HG02798 (cell line): Measurements from ENCODE around the gene STK38L.

Experiments
- ATAC-seq: cut with Tn5 transposase; IDR thresholded peaks from one replicate; pipeline ENCODE4 v1.9.1; 2021; ENCODE audit warnings: mild to moderate bottlenecking; ENCODE audit not compliant: unreplicated experiment, poor library complexity

The STK38L gene

DNA sequence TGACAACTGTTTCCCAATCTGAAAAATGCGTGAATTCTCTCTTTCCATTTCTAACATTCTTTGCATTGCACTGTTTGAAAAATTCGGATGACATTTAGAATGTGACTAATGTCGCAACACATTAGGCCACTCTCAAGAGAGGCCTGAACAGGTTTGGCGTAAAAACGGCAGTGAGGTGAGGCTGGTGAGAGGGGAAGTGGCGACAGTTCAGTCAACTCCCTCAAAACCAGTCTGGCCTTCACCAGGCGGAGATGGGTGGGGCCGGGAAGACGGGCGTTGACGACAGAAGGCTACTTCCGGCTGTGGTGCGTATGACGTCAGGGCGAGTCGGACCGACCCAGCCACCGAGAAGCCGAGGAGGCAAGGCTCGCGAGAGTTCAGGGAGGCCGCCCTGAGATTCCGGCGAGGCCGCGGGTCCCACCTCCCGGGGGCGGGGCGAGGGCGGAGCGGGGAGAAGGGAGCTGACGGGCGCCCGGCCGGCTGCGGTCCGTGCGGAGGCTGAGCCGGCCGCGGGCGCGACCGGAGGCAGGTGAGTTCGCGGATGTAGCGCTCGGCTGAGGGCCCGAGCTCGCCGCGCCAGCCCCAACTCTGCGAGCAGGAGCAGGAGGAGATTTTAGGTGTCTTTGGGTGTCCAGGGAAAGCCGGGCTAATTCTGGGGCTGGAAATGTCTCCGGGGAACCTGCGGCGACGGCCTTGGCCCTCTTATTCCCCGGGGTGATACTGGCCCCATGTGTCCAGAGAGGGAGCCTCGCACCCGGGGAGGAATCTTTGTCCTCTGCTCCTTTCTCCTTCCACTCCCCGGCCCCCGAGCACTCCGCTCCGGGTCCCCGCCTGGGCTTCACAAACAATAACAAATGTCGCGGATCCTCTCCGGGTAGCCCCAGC, at the start of gene STK38L:
Gene STK38L, plus strand, starts transcription at position 483 of the 885 bp plus-strand sequence. CDS start 53,435 bp downstream, outside the sequence.
- peak; percentile 97 for ATAC-seq

DNA sequence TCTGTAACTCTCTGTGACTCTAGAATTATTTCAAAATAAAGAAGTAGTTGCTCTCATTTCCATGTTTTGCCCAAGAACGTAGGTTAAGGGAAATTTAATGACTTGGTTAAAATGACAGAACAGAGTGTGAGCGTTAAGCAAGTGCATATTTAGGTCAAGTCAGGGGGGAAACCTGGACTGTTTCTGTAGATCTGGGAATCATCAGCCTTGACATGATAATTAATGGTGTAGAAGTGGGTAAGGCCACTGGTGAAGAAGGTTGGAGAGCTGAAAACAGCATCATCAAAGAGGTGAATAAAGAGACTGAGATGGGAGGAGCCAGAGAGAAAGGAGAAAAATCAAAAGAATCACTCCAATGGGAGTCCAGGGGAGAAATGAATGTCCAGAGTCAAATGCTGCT, 49.4 kb upstream of the STK38L start:
- no peak for ATAC-seq

DNA sequence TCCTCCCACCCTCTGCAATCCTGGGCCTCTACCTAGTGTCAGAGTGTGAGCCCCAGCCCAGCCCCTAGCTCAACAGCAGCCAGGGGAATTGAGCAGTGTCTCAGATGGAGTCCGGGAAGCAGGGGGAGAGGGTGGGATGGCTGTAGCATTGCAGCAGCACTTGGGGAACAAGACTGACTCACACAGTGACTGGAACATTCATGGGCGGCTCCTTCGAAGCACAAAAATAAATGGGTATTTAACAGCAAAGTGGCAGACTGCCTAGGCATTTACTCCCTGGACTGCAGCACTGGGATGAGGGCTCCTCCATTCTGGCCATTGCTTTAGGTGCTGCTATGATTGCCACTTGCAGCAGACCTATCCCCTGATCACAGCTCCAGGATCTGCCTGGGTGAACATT, 46.0 kb upstream of the STK38L start:
- ATAC-seq = no peak

DNA sequence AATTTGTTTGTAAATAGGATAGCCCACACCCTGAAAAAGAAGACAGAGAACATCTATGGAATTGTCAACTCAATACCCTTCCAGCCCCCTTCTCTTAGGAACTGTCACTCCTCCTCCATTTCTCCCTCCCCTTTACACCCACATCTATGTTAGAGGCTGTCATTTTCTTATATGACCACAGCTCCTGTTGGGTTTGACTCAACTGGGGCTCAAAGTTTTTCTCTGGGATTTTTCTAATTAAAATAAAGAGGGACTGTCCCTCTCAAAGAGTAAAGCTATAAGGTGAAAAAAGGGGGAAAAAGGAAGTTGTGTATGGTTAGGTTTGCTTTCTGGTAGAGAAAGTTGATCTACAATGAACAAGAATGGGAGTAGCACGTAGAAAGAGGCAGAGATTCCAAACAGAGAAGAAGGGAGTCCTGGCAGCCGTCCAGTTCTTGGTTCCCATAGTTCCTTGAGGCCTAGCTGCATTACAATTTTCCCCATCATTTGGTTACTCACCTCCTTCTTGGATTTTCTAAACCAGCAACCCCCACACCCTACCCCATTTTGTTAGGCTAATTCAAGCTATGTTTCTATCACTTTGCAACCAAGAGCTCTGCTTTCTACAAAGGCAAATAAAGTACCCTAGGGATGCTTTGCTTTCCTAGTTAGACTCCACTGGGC, 44.3 kb upstream of the STK38L start:
- ATAC-seq = no peak

DNA sequence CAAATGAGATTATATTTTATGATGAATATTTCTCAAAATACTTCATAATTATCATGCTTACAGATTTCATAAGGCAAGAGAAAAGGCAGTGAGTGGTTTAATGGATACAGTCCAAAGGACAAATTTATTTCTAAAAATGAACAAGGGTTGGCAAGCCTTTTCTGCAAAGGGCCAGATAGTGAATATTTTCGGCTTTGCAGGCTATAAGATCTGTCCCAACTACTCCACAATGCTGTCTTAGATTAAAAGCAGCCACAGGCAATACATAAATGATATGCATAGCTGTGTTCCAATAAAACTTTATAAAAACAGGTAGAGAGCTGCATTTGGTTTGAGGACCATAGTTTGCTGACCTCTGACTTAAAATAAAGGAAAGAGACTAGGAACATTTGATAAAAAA, 42.9 kb upstream of the STK38L start:
- ATAC-seq = no peak

DNA sequence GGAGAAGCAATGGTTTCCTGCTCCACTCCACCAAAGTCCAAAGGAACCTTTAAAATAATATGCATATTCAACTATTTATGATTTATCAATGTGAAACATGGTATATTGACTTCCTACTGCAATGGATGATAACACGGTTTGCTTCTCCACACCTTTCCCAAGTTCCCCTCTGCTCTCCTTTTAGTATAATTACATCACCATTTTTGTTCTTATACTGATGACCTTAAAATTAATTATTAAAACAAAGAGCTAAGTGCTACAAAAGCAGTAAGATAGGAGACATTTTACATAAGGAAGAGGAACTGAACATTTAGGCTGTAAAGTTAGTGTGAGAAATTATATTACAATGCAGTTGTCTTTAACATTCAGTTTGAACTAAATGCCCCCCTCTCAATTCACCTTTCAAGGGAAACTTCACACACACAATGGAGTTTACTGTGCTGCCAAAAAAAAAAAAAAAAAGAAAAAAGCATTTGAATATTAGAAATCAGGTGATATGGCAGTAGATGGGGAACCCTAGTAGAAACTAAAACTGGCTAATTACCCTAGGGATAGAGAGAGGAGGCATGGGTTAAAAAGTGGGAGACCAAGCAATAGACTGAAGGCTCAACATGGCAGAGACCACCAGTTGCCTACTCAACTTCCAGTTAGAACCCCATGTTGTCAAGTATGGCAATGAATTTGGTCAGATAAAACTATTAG, 37.1 kb upstream of the STK38L start:
- no peak for ATAC-seq

DNA sequence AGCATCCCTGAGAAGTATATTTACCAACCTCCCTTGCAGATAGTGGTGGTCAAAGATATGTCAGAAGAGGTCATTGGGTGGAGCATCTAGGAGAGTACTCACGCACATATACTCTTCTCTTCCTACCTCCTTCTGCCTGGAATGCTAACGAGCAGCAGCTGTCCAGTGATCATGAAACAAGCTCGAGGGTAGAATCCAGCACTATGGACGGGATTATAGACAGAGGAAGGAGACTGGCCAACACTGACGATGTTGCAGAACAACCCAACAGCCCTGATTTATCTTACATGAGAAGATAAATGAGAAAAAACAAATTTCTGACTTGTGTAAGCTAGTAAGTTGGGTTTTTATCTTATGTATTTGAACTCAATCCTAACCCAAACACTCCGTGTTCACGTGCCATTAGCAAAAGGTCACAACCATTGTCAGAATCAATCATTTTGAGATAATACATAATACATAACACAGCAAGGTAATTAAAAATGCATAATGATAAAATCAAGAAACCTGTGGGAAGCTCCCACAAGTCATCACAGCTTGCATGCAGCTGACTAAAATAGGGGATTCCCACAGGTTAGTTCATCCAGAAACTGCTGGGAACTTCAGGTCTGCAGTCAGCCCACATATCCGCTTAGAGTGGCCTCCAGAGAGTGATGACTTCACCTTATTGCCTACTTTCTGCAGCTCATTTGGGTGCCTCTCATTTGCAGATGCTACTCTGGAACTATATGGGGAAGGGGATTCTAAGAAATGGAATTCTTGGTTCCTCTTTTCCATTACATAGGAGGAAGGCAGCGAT, 36.3 kb upstream of the STK38L start:
- ATAC-seq = peak; percentile 85

DNA sequence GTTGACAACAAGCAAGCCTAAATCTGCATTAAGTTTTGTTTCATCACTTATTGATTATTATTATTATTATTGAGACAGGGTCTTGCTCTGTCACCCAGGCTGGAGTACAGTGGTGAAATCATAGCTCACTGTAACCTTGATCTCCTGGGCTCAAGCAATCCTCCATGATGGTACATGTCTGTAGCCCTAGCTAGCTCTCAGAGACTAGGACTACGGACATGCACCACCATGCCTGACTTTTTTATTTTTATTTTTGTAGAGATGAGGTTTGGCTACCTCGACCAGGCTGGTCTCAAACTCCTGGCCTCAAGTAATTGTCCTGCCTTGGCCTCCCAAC, 35.7 kb upstream of the STK38L start:
- ATAC-seq = peak; percentile 22

DNA sequence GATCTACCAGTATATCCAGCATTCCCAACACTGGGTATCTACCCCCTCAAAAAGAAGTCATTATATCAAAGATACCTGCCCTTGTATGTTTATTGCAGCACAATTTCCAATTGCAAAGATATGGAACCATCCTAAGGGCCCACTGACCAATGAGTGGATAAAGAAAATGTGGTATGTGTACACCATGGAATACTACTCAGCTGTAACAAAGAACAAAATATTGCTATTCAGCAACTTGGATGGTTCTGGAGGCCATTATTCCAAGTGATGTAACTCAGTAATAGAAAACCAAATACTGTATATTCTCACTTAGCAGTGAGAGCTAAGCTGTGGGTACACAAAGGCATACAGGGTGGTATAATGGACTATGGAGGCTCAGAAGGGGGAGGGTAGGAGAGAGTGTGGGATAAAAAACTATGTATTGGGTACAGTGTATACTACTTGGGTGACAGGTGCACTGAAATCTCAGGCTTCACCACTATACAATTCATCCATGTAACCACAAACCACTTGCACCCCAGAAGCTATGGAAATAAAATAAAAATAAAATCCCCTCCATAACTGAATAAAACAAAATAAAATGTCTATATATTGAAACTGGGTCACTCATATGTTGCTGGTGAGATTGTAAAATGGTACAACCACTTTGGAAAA, 34.7 kb upstream of the STK38L start:
- ATAC-seq = no peak

DNA sequence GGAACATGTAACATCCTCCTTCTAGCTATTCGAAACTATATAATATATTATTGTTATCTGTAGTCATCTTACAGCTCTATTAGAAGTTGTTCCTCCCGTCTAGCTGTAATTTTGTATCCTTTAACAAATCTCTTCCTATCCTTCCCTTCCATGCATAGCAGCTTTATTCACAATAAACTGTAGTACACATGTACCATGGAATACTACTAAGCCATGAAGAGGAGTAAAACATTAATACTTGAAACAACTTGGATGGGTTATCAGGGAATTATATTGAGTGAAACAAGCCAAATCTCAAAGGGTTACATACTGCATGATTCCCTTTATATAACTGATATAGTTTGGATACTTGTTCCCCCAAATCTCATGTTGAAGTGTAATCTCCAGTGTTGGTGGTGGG, 33.9 kb upstream of the STK38L start:
- ATAC-seq = no peak

DNA sequence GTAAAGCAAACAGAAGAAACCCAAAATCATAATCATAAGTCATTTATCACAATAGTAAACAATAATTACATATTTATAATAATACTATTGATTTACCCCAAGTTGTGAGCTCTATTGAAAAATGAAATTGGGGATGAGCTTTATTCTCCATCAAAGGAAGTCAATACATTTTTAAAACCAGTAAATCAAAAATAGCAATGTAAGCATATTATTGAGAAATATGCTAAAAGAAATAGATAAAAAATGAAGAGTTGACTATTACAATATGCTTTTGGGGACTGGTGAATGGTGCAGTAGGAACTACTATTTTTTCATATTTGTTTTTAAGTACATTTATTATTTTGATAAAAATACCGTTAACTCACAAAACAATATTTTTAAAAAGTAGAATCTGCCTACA, 31.2 kb upstream of the STK38L start:
- no peak for ATAC-seq

DNA sequence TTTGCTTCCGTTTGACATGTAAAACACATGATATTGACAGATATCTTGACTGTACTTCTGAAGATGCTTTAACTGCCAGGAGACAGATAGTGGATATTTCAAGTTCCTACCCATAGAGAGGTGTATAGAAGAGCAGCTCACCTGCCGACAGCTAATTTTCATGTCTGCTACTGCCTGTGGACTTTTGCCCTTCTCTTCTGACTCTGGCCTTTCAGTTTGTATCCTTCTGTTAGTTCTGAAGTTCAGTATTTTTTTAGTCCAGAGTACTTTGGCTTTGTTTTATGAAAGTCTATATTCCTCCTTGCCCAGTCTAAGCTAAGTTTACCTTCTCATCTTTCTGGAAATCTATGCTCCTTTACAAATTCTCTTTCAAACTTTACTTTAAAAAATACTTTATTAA, 30.8 kb upstream of the STK38L start:
- ATAC-seq = no peak

DNA sequence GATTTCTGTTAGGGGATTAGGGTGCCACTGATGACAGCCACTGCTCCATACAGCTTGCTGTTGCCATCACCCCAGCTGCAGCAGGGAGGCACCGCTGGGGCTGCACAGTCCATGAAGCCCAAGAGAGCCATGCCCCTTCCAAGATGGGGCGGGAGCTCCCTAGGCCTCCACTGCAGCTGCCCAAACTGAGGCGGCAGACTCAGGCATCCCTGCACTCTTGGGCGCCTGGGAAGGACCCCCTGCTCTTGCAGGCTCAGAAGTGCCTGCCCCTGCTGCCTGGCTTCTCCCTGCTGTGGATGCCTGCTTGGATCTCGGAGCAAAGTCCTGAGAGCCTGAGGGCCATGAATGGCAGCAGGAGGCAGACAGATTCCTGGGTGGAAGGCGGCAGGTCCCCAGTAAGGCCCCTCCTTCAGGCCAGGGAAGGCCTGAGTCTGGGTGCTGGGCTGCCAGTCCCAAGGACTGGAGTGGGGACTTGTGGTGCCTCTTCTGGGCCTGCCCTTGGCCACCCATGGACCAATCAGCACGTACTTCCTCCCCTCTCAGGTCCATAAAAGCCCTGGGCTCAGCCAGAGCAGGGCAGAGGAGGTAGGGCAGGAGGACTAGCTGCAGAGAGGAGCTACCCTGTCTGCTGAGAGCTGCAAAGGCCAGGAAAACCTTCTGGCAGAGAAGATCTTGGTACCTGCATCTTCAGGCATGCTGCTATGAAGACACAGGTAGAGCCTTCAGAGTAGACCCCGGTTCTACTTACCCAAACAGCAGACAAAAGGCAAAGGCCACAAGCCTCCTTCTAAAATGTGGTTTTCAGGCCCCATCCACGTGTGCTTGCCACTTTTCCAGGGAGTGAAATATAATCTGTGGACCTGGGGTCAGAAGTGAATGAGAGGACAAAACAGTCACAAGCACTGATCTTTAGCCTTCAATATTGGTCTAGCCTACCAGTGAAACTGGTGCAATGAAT, 30.0 kb upstream of the STK38L start:
- ATAC-seq = no peak

DNA sequence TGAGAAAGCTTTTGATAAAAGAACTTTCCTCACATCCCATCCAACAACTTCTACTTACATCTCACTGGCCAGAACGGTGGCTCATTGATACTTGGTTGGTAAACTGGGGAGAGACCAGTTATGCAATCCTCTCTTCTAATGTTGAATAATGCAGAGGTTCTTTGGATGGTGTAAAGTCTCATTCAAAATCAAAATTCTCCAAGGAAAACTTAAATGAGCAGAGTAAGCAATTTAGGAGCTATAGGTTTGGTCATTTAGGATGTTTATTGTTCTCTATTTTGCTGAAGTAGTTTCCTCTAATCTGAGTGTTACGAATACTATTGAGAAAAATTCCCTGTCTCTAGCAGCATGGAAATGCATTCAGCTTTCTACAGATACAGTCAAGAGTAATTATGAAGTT, 26.5 kb upstream of the STK38L start:
- ATAC-seq = no peak

DNA sequence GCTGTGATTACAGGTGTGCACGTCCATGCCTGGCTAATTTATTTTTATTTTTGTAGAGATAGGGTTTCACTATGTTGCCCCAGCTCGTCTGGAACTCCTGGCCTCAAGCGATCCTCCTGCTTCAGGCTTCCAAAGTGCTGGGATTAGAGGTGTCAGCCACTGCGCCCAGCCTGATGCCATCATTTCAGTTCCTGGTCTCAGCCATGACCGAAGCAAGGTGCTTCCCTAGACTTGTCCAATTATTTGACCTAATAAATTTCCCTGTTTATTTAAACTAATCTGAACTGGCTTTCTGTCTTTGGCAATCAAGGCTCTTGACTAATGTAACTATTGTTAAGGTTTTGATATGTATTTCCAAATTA, 24.4 kb upstream of the STK38L start:
- ATAC-seq = no peak

DNA sequence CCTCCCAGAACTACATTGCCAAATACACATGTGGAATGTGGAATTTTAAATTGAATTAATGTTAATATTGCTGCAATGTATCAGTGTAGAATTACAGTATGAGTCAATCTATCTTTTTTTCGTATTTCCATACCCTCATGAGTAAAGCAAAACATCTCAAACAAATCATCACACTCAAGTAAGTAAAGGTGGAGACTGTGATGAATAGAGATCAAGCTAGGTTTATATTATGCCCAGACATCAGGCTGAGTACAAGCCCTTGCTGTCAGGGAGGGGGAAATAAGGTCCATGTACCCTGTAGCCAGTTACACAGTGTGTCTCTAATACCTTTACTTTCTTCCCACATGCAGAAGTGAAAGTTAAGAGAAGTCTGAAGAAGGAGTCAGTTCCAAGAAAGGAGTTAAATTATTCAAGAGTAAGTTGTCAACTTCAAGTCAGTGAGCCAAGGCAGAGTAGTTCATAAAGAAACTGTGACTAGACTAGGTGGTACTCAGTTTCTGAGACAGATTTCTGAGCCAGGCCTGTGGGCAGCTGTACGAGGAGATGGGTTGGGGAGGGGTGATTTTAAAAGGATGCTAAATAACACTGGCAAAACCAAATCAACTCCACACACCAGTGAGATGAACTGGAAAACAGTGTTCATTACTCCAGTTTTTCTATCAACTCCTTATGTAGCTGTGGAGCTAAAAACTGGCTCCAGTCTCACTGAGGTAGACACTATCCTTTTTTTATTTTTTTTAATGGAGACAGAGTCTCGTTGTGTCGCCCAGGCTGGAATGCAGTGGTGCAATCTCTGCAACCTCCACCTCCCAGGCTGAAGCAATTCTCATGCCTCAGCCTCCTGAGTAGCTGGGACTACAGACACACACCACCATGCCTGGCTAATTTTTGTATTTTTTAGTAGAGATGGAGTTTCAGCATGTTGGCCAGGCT, 23.8 kb upstream of the STK38L start:
- peak; percentile 59 for ATAC-seq

DNA sequence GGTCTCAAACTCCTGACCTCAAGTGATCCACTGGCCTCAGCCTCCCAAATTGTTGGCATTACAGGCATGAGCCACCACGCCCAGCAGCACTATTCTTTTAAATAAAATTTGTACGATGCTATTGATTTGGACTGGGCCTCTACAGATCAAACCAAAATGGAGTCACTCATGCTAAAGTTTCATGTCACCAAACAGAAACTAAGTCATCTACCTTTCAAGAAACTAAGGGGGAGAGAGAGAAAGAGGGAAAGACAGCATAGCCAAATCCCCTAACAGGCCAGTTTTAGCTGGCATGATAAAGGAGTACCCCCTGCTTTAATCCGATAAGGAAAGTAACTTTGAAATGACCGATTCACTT, 23.1 kb upstream of the STK38L start:
- ATAC-seq = no peak
